Stimulated activated CD4-positive, alpha-beta T cell treated with anti-CD3 and anti-CD28 coated beads, Interleukin-1b, Interleukin-23, amount 100 ng/mL, for 4 hours (primary cell): ENCODE results near the gene CCDC192.

Experiments used
- DNase-seq, 2 donors: peaks; one replicate each; pipeline ENCODE4 v3.0.0-alpha.2; 2020; ENCODE audit warnings: low read depth in 2 of 2

CCDC192 gene

GRCh38 chr5:127884416-127884815 lies 181.2 kb downstream of the CCDC192 start:
- DNase-seq: no peak

GRCh38 chr5:127885176-127885575 lies 182.0 kb downstream of the CCDC192 start:
- no peak for DNase-seq

DNA sequence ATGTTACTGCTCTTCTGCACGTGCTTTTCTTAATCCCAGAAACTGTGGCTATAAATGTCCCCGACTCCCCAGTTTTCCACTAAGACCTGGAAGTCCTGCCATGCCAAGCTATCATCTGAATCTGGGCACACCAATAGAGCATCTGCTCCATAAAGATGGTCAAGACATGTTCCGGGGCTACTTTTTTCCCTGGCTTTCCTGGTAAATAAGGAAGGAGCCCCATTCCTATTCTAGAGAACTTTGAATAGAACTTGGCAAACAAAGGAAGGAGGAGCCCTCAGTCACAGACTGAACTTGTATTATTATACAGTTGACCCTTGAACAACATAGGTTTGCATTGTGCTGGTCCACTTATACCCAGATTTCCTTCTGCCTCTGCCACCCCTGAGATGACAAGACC lies 182.9 kb downstream of the CCDC192 start:
- DNase-seq: no peak

DNA sequence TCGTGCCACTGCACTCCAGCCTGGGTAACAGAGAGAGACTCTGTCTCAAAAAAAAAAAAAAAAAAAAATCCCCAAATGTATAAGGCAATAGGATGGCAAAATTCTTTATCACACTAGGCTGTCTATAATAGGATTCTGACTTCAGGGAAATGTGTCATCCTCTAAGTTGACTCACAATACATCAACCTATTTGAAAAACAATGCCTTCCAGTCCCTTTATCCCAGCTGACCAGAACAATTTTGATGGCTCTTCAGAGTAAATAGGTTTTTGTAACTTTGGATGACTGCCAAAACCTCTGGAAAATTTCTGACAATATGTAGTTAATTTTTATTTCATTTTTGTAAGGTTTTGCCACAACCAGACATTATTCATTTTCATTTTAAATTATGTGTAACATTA lies 184.1 kb downstream of the CCDC192 start:
- no peak for DNase-seq

- no peak for DNase-seq
Measured at GRCh38 chr5:127891942-127892341, 188.8 kb downstream of the CCDC192 start.

DNA sequence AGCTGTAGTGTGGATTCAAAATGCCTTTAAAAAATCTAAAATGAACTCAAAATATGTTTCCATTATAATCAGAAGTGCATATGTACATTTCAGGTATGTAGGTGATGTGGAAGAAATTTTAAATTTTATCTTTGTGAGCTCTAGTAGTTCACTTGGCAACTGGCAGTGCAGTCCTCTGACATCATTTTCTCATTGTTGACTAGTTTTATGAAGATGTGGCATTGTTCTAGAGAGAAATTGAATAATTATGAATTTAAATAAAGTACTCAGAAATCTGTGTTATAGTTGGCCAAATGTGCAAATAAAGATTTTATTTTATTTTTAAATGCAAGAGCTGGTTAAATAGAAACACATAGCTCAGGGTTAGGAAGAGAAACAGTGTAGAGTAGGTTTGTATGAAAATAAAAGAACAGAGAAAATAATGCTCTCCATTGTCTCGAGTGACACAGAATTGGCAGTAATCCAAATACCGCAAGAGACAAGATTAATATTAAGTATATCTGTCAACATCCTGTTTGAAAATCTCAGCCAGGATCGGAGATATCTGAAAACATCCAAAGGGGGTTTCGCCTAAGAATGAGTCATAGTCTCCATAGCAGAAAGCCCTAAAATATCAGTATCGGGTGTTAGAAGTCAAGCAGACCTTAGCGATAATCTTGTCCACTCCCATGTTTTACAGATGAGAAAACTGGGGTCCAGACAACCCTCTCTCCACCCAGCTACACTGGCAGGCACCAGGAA lies 189.4 kb downstream of the CCDC192 start:
- DNase-seq: no peak

DNA sequence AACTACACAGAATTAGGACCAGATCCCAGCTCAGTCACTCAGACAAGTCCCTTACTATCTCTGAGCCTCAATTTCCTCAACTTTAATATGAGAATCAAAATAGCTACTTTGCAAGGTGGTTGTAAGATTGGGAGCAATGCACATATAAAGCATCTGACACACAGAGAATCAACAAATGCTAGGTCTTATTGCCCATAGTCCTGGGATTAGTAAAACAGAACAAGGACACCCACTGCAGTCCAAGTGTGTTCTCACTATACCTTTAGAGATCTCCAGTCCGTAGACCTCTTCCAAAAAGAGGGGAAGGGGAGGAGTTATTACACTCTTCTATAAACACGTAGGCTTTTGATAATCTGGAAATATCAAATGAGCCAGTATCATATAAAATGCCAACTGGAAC lies 190.0 kb downstream of the CCDC192 start:
- DNase-seq: no peak

- no peak for DNase-seq
Measured at GRCh38 chr5:127894461-127894860, 191.3 kb downstream of the CCDC192 start.

DNA sequence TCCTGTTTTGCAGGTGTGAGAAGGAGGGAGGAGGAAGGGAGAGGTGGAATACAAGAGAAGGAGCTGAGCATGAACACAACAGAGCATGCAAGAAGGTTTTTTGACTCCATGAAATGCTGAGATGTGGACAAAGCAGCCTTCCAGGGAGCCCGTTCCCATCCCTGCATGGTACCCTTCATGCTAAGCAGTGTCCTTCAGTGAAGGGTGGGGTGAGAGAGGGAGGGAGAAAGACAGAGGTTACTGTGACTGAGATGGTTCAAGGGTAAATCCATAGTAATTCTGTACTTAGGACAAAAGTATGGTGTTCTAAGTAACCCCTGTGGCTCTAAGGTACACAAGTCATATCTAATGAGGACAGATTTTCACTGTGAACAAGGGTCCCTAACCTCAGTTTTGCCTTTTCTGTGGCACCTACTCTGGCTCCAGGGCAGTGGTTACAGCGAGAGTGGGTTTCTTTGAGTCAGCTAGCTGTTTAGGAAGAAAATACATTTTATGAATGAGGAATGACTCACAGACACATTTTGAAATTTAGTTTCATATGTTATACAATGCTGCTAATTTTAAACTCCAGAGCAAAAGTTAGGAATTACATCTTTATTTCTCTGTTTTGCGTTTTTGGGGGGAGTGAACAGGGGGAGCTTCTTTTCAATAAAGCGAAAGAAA lies 195.5 kb downstream of the CCDC192 start:
- DNase-seq: no peak

GRCh38 chr5:127899214-127899610 lies 196.0 kb downstream of the CCDC192 start:
- DNase-seq: no peak

DNA sequence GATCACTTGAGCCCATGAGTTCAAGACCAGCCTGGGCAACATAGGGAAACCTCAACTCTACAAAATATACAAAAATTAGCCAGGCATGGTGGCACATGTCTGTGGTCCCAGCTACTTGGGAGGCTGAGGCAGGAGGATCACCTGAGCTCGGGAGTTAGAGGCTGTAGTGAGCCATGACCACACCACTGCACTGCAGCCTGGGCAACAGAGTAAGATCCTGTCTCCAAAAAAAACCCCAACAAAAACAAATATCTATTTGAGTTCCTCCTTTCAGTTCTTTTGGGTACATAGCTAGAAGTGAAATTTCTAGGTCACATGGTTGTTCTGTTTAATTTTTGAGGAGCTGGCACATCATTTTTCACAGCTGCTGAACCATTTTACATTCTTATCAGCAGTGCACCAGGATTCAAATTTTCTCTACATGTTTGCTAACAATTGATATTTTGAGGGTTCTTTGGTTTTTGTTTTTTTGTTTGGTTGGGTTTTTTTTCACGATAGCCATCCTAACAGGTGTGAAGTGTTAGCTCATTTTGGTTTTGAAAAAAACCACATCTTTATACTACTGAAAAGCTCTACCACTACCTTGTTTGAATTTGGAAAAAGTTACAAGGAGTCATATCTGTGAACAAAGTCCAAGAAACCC lies 203.5 kb downstream of the CCDC192 start:
- DNase-seq: no peak

GRCh38 chr5:127907907-127908306 lies 204.7 kb downstream of the CCDC192 start:
- no peak for DNase-seq

- DNase-seq: no peak
Measured at GRCh38 chr5:127909066-127909465, 205.9 kb downstream of the CCDC192 start.

DNA sequence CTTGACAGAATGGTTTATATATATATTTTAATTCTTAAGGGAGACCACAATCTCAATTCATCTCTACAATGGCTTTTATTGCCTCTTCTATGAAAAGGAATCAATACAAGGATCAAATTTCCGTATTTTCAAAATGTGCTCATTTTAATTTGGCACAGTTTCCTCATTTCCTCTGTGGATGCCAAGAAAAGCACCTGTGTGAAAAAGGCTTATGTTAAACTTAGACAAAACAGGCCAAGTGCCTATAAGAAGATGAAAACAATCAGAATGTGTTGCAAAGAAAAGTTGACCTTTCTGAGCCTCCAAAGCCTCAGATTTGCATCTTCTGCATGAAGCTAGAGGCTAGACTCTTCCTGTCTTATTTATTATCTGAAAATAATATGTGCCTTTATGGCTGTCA lies 206.6 kb downstream of the CCDC192 start:
- DNase-seq: no peak

DNA sequence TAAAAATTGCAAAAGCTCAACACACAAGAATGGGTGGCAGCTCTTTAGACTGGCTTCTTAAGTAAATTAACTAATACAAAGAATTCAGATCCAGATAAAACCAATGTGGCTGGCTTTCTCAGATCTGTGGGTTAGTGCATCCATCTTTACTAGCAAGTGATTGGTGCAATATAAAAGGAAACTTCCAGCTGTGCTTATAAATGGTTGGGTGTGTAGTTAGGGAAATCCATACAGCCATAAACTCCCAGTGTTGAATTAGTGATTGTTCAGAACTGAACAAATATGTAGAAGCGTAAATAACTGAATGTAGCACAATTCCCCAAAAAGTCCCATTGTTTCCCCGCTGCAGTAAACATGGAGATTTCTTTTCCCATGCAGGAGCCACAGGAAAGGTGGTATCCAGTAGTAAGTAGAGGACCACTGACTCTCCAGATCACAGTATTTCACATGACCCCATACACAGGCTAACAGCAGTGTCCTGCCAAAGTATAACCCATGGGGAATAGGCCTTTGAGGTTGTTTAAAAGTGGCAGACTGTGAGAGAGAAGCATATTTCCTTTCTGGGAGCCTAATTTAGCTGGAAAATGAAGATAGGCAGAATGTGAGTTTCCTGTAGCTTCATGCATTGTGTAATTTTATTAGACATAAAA lies 207.2 kb downstream of the CCDC192 start:
- DNase-seq: no peak

- DNase-seq: no peak
Measured at GRCh38 chr5:127911619-127912018, 208.4 kb downstream of the CCDC192 start.

DNA sequence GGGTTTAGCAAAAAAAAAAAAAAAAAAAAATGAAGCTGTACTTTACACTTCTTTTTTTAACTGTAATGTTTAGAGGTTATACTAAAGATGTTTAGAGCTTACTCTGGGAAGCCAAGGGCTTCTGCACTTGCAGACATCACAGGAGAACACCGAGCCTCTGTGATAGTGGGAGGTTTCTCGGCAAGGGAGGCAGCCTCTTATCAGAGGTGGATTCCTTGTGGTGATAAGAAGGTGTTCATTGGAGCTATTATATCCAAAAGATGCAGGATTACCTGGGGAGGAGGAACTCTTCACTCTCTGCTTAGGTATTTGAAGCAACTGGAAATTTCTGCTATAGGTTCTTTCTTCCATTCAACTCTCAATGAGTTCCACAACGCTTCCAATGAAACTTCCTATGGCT lies 209.2 kb downstream of the CCDC192 start:
- DNase-seq: no peak

DNA sequence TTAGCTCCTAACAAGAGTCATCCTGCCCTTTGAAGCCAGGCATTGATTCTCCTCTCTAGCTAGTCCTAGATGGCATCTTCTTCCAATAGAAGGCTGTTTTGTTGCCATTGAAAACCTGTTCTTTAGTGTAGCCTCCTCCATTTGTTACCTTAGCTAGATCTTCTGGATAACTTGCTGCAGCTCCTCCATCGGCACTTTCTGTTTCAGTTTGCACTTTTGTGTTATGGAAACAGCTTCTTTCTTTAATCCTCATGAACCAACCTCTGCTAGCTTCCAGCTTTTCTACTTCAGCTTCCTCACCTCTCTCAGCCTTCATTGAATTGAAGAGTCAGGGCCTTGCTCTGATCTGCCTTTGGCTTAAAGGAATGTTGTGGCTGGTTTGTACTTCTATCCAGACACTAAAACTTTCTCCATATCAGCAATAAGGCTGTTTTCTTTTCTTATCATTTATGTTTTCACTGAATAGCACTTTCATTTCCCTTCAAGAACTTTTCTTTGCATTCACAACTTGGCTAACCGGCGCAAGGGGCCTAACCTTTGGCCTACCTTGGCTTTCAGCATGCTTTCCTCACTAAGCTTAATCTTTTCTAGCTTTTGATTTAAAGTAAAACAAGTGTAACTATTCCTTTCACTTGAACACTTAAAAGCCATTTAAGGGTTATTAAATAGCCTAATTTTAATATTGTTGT lies 213.8 kb downstream of the CCDC192 start:
- DNase-seq: no peak

DNA sequence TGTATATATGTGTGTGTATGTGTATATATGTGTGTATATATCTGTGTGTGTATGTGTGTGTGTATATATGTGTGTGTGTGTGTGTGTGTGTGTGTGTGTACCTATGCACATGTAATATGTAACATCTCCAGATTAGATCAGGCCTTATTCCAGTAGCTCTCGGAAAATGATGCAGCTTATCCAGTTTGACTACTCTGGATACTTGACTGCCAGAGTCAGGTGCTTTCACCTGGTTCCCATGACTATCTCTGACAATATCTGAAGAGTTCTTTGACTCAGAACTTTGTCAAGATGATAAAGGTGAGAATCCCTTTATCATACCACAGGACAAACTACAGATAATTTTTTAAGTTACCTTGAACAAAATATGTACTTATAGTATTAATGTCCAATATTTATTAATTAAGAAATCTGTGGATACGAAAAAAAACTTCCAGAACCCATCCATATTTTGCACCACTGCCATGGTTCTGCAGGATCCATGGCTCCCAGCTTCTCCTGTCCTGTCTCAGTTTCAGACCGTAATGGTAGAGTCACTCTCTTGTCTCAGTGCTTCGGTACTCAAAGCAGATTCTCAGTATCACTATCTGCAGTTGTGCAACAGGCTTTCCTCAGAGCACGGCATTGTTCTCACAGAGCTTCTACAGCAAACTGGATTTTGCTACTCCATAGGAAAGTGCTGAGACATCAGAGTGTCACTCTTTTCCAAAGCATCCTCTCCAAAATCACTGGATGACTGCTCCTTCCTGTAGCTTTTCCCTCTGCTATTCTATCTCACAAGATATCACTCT lies 216.0 kb downstream of the CCDC192 start:
- DNase-seq: no peak

GRCh38 chr5:127919818-127920217 lies 216.6 kb downstream of the CCDC192 start:
- DNase-seq: no peak

DNA sequence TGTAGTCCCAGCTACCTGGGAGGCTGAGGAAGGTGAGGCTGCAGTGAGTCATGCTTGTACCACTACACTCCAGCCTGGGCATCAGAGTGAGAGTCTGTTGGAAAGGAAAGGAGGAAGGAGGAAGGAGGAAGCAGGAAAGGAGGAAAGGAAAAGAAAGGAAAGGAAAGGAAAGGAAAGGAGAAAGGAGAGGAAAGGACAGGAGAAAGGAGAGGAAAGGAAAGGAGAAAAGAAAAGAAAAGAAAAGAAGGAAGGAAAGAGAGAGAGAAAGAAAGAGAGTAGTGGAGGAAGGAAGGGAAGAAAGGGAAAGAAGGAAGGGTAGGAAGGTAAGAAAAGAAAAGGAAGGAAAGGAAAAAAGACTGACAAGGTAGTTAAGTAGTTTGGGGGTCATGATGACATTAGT lies 217.7 kb downstream of the CCDC192 start:
- DNase-seq: no peak
